Caco-2 (cell line): ENCODE data around the gene LGALS3BP. TPM values are rescaled to one million over a fixed set of nuclear protein-coding genes. Genes with fewer than 3 reads are reported as not detected.

Experiments used
- BruUV-seq: library from RNA; stranded (reverse); fragments of 400-500 nt; replicated peaks from 2 replicates; lab custom pipeline; 2021; lab: Mats Ljungman, UMichigan
- CTCF ChIA-PET: fragments of 300-600 bp; sonication (Branson Sonifier 250); formaldehyde crosslinking; loops from one replicate; lab custom pipeline; 2022; ENCODE audit warnings: antibody characterized with exemption; lab: Charles Lee
- POLR2A ChIA-PET: fragments of 300-600 bp; sonication (Branson Sonifier 250); formaldehyde crosslinking; loops from one replicate; lab custom pipeline; 2022; ENCODE audit warnings: antibody characterized with exemption; lab: Charles Lee
- DNase-seq, 2 experiments: peaks; one replicate each; pipeline versions ENCODE4 v3.0.0 to v3.0.0-alpha.2; 2020 to 2022
- H3K27me3 ChIP-seq: replicated peaks from 2 replicates; pipeline ENCODE4 v1.6.0; 2011; ENCODE audit warnings: low read length; ENCODE audit not compliant: control insufficient read depth, insufficient read depth
- H3K36me3 ChIP-seq: 2 replicates; pipeline ENCODE4 v1.5.1; 2011; ENCODE audit warnings: low read length; ENCODE audit not compliant: control insufficient read depth, insufficient read depth
- H3K4me1 ChIP-seq: fragments of 250-450 bp; sonication (Bioruptor Pico); 2 replicates; pipeline ENCODE4 v1.5.1; 2020; ENCODE audit warnings: mild to moderate bottlenecking
- H3K4me3 ChIP-seq: 2 replicates; pipeline ENCODE4 v1.5.1; 2011; ENCODE audit warnings: low read depth, mild to moderate bottlenecking, control low read depth, low read length
- H3K9me3 ChIP-seq: fragments of 250-450 bp; sonication (Bioruptor Pico); 2 replicates; pipeline ENCODE4 v1.5.1; 2020; ENCODE audit warnings: mild to moderate bottlenecking, moderate library complexity
- H3K27ac Mint-ChIP-seq: one replicate; pipeline ENCODE4 v1.8.0; 2022; ENCODE audit warnings: mixed read lengths; ENCODE audit not compliant: unreplicated experiment
- H3K27me3 Mint-ChIP-seq: one replicate; pipeline ENCODE4 v1.8.0; 2022; ENCODE audit warnings: mixed read lengths; ENCODE audit not compliant: insufficient read depth, unreplicated experiment
- H3K36me3 Mint-ChIP-seq: one replicate; pipeline ENCODE4 v1.8.0; 2022; ENCODE audit warnings: mild to moderate bottlenecking, mixed read lengths; ENCODE audit not compliant: insufficient read depth, unreplicated experiment
- H3K4me1 Mint-ChIP-seq: one replicate; pipeline ENCODE4 v1.8.0; 2022; ENCODE audit warnings: low read depth, mixed read lengths; ENCODE audit not compliant: unreplicated experiment
- H3K4me3 Mint-ChIP-seq: one replicate; pipeline ENCODE4 v1.8.0; 2022; ENCODE audit warnings: mild to moderate bottlenecking, moderate library complexity, mixed read lengths; ENCODE audit not compliant: unreplicated experiment
- H3K9me3 Mint-ChIP-seq: one replicate; pipeline ENCODE4 v1.8.0; 2022; ENCODE audit warnings: mixed read lengths; ENCODE audit not compliant: unreplicated experiment
- intact Hi-C: fragments of 100-400 bp; cut with micrococcal nuclease; formaldehyde crosslinking; loops from one replicate; pipeline ENCODE4 v1.10.0; 2022; ENCODE audit not compliant: unreplicated experiment
- total RNA-seq: library from RNA; stranded (reverse); gene quantifications from 2 replicates; pipeline ENCODE4 v1.2.3, GENCODE V29; 2022
- TF ChIP-seq, protein P1 (sequence below), 2 experiments: fragments of 200-600 bp in 1 of 2; IDR thresholded peaks; 1 replicate in 1 of 2; 2 replicates in 1 of 2; pipeline versions ENCODE4 v1.5.1 to v1.8.0; 2011 to 2022; ENCODE audit warnings: antibody characterized with exemption in 1 of 2, control low read depth in 1 of 2, inconsistent platforms in 1 of 2, low read depth in 1 of 2, low read length in 1 of 2, mild to moderate bottlenecking in 1 of 2, moderate library complexity in 1 of 2; ENCODE audit not compliant: insufficient read depth in 1 of 2, severe bottlenecking in 1 of 2, unreplicated experiment in 1 of 2

LGALS3BP gene
- total RNA-seq, 1 experiment from 2014 or later = 65.4 TPM

DNA sequence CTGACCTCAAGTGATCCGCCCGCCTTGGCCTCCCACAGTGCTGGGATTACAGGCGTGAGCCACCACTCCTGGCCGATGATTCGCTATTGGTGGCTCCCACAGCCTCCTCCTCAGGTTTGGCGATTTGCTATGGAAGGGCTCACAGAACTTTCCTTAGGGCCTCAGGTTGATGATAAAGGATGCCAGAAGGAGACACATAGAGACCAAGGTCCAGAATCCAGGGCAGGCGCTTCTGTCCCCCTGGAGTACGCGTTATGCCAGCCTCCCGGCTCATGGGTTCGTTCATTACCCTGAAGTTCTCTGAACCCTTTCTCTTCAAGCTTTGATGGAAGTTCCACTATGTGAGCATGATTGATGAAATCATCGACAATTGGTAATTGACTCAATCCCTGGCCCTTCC, 19.9 kb downstream of the LGALS3BP start:
- H3K4me3 Mint-ChIP-seq = no peak overlapping the region
- no peaks in the 10 kb centered on the region for H3K27me3 ChIP-seq
- no peaks in the 10 kb centered on the region for H3K9me3 Mint-ChIP-seq
- peaks cover 19% of the 10 kb centered on the region for H3K4me1 Mint-ChIP-seq
- H3K36me3 Mint-ChIP-seq = no peaks in the 10 kb centered on the region
- POLR2A ChIA-PET = no interaction called here
- H3K9me3 ChIP-seq = no peaks in the 10 kb centered on the region
- no peak overlapping the region for H3K4me3 ChIP-seq
- H3K36me3 ChIP-seq = no peaks in the 10 kb centered on the region
- TF ChIP-seq, protein P1, sequence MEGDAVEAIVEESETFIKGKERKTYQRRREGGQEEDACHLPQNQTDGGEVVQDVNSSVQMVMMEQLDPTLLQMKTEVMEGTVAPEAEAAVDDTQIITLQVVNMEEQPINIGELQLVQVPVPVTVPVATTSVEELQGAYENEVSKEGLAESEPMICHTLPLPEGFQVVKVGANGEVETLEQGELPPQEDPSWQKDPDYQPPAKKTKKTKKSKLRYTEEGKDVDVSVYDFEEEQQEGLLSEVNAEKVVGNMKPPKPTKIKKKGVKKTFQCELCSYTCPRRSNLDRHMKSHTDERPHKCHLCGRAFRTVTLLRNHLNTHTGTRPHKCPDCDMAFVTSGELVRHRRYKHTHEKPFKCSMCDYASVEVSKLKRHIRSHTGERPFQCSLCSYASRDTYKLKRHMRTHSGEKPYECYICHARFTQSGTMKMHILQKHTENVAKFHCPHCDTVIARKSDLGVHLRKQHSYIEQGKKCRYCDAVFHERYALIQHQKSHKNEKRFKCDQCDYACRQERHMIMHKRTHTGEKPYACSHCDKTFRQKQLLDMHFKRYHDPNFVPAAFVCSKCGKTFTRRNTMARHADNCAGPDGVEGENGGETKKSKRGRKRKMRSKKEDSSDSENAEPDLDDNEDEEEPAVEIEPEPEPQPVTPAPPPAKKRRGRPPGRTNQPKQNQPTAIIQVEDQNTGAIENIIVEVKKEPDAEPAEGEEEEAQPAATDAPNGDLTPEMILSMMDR (IDR thresholded peaks at IDR 0.05; ENCODE audit: insufficient read depth in 1 of 2, low read depth in 1 of 2, low read length in 1 of 2, severe bottlenecking in 1 of 2, unreplicated experiment in 1 of 2) = no peak
- intact Hi-C loops = loop anchor here (5.0 kb wide), 1 partner anchor 38 kb away; no protein-coding TSS in a partner anchor
- no peak overlapping the region for H3K27ac Mint-ChIP-seq
- CTCF ChIA-PET = no interaction called here
- peaks cover 35% of the 10 kb centered on the region for H3K4me1 ChIP-seq
- no peak for DNase-seq
- no peaks in the 10 kb centered on the region for H3K27me3 Mint-ChIP-seq
- BruUV-seq = no TSS peak

DNA sequence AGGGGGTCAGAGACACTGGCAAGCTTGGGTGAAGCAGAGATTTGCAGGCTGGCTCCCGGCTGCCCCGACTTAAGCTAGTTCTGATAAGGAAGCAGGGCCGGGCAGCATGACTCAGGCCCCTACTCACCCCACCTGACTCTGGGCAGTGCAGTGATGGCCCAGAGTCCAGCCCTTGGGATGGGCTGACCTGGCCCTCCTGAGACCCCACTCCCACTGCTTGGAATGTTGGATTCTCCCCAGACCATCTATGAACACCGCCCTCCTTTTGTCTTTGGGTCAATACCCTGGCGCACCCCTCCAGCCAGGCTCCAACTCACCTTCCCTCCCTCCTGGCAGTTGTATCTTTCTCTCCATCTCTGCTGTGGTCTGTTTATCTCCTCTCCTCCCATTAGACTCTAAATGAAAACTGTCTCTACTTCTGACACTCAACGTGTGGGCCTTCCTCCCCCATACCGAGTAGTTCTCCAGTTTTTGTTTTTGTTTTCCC, 21.0 kb downstream of the LGALS3BP start:
- no peak overlapping the region for H3K4me3 ChIP-seq
- TF ChIP-seq, protein P1 (IDR thresholded peaks at IDR 0.05; ENCODE audit: insufficient read depth in 1 of 2, low read depth in 1 of 2, low read length in 1 of 2, severe bottlenecking in 1 of 2, unreplicated experiment in 1 of 2) = no peak
- peaks cover 35% of the 10 kb centered on the region for H3K4me1 ChIP-seq
- H3K27me3 ChIP-seq = no peaks in the 10 kb centered on the region
- H3K9me3 ChIP-seq = no peaks in the 10 kb centered on the region
- intact Hi-C loops = no loop called here
- no TSS peak for BruUV-seq
- DNase-seq = no peak
- ChIA-PET CTCF (interaction anchor here (0.9 kb wide), 1 partner anchor 13 kb away, joined by 4 read pairs; no protein-coding TSS in a partner anchor), POLR2A (no interaction called here)
- no peaks in the 10 kb centered on the region for H3K36me3 Mint-ChIP-seq
- H3K4me1 Mint-ChIP-seq = peaks cover 19% of the 10 kb centered on the region
- no peaks in the 10 kb centered on the region for H3K27me3 Mint-ChIP-seq
- H3K36me3 ChIP-seq = no peaks in the 10 kb centered on the region
- H3K4me3 Mint-ChIP-seq = no peak overlapping the region
- H3K27ac Mint-ChIP-seq = no peak overlapping the region
- no peaks in the 10 kb centered on the region for H3K9me3 Mint-ChIP-seq

DNA sequence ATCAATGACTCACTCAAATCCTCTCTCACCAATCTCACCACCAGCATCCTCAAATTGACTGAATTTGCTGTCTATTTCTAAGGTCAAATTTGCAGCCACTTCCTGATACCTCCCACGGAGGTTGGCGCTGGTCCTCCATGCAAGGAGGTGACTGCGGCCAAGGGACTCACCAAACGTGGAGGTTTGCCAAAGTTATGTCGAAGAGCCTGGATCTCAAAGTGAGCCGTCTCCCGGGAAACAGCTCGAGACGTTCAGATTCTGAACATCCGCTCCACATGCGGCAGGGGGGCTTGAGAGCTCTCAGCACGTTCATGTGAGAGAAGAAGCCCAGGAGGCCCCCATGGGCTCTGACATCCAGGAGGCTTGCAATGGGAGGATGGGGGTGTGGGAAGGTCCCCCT, 22.6 kb downstream of the LGALS3BP start:
- peaks cover 21% of the 10 kb centered on the region for H3K4me1 ChIP-seq

More for the DNA sequence above, 22.6 kb downstream of the LGALS3BP start:
- Mint-ChIP-seq H3K4me3 (no peak overlapping the region), H3K9me3 (no peaks in the 10 kb centered on the region), H3K4me1 (peaks cover 13% of the 10 kb centered on the region), H3K27me3 (no peaks in the 10 kb centered on the region), H3K36me3 (no peaks in the 10 kb centered on the region), H3K27ac (no peak overlapping the region)
- Histone ChIP-seq H3K4me3 (no peak overlapping the region), H3K27me3 (no peaks in the 10 kb centered on the region), H3K9me3 (no peaks in the 10 kb centered on the region), H3K36me3 (no peaks in the 10 kb centered on the region)
- CTCF ChIA-PET = no interaction called here
- intact Hi-C loops = no loop called here
- BruUV-seq = no TSS peak
- TF ChIP-seq, protein P1 (IDR thresholded peaks at IDR 0.05; ENCODE audit: insufficient read depth in 1 of 2, low read depth in 1 of 2, low read length in 1 of 2, severe bottlenecking in 1 of 2, unreplicated experiment in 1 of 2) = no peak
- DNase-seq = no peak
- POLR2A ChIA-PET = no interaction called here
